HepG2 (cell line): ENCODE measurements around the gene NDUFS7.
A peak's percentile ranks its signal among the peaks of the same experiment; 100 is the strongest.

Source experiments
- CREB1 ChIP-seq, 2 experiments: fragments of 450-650 bp in 1 of 2; IDR thresholded peaks; 2 replicates each; pipeline ENCODE4 v1.6.1; 2016 to 2017; ENCODE audit warnings: control low read depth in 1 of 2, mild to moderate bottlenecking in 1 of 2, missing compliant biosample characterization in 1 of 2, missing genetic modification characterization in 1 of 2
- CTCF ChIP-seq: sonication (generic); formaldehyde crosslinking; IDR thresholded peaks from 2 replicates; pipeline ENCODE4 v1.5.0; 2020; ENCODE audit warnings: mild to moderate bottlenecking, missing genetic modification reagents, moderate library complexity
- HNRNPH1 ChIP-seq: fragments of 200-400 bp; formaldehyde crosslinking; optimal IDR thresholded peaks from 2 replicates; pipeline ENCODE3; 2017; ENCODE audit warnings: mild to moderate bottlenecking, low read depth, low read length
- JUN ChIP-seq: sonication (generic); formaldehyde crosslinking; IDR thresholded peaks from 2 replicates; pipeline ENCODE4 v1.4.0; 2020; ENCODE audit warnings: mild to moderate bottlenecking, missing genetic modification reagents
- MXI1 ChIP-seq: IDR thresholded peaks from 3 replicates; pipeline ENCODE4 v1.6.1; 2012; ENCODE audit warnings: low read depth, low read length, inconsistent platforms, borderline replicate concordance
- RAD21 ChIP-seq: fragments of 450-650 bp; formaldehyde crosslinking; IDR thresholded peaks from 2 replicates; pipeline ENCODE4 v1.5.0; 2020; ENCODE audit warnings: mild to moderate bottlenecking
- SP2 ChIP-seq: sonication (generic); formaldehyde crosslinking; IDR thresholded peaks from 2 replicates; pipeline ENCODE4 v1.5.1; 2020; ENCODE audit warnings: mild to moderate bottlenecking, missing genetic modification reagents
- ZBTB40 ChIP-seq, 2 experiments: fragments of 450-650 bp in 1 of 2; sonication (generic) in 1 of 2; formaldehyde crosslinking in 1 of 2; IDR thresholded peaks; 2 replicates each; pipeline versions ENCODE4 v1.6.1 to v1.8.0; 2016 to 2022; ENCODE audit warnings: antibody characterized with exemption in 1 of 2, mild to moderate bottlenecking in 1 of 2, missing genetic modification reagents in 1 of 2

DNA sequence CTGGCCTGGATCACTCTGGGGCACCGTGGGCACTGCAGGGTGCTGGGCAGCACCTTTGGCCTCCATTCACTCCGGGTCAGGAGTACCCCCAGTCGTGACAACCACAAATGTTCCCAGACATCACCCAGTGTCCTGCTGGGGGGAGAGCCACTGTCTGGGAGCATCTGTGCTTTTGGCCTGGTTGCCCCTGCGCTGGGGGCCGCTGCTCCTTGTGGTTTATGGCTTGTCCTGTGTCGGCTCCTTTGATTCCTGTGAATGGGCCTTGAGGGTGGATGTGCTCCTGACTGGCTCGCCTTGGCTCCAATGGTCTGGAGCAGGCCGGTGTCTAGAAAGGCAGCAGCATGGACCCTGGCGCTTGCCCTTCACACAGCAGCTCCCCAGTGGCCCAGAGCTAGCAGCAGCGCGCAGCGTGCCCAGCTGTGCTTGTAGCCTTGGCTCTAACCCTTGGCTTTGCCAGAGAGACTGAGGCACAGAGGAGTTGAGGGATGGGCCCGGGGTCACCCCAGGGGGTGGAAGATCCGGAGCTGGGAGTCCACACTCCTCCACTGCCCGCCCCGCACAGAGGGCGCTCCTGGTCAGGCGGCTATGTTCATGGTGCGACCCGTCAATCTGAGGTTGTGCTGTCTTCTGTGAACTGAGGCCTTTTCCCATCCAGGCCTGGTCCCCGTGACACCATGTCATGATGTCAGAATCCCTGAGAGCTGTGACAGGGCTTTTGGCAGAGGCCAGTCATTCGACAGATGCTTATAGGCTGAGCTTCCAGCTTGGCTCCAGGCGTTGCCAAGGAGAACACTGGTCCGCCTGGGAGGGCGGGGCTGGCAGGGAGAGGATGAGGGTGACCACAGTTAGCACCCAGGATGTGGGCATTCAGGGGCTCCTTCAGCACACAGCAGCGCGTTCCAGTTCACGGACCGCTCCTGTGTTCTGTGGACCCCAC is 27.8 kb downstream of the NDUFS7 start:
- TF ChIP-seq JUN (CRISPR knock-in tag) = no peak
- peak; percentile 17; the same call in 1 of the 2 replicates for TF ChIP-seq CREB1 (IDR thresholded peaks at IDR 0.05)
- no peak for TF ChIP-seq CREB1 (CRISPR knock-in tag; IDR thresholded peaks at IDR 0.05)
- TF ChIP-seq ZBTB40 (IDR thresholded peaks at IDR 0.05) = no peak
- no peak for TF ChIP-seq ZBTB40 (CRISPR knock-in tag; IDR thresholded peaks at IDR 0.05)
- TF ChIP-seq MXI1 = no peak
- TF ChIP-seq SP2 (CRISPR knock-in tag) = no peak
- TF ChIP-seq HNRNPH1 = no peak
- no peak for TF ChIP-seq CTCF (CRISPR knock-in tag)
- TF ChIP-seq RAD21 = no peak
